SH-SY5Y (cell line): ENCODE data around the gene C1D.

Experiments
- GATA2 ChIP-seq: IDR thresholded peaks from 2 replicates; pipeline ENCODE4 v1.6.1; 2011; ENCODE audit warnings: mild to moderate bottlenecking, low read depth, low read length
- GATA3 ChIP-seq: IDR thresholded peaks from 2 replicates; pipeline ENCODE4 v1.6.1; 2011; ENCODE audit warnings: low read depth, mild to moderate bottlenecking, low read length, moderate library complexity

- TF ChIP-seq GATA3 (no peak), GATA2 (no peak)
Measured at GRCh38 chr2:68043695-68044094, 19.1 kb downstream of the C1D start.
